HepG2 (cell line): ENCODE measurements around the gene JAG1. TPM values are rescaled to one million over a fixed set of nuclear protein-coding genes. Genes with fewer than 3 reads are reported as not detected.

Experiments used
- BHLHE40 ChIP-seq: IDR thresholded peaks from 2 replicates; pipeline ENCODE4 v1.6.1; 2011; ENCODE audit warnings: low read length, improper control_type of control experiment
- BRD4 ChIP-seq: sonication (generic); formaldehyde crosslinking; IDR thresholded peaks from 2 replicates; pipeline ENCODE4 v1.4.0; 2020; ENCODE audit warnings: missing genetic modification reagents
- CHCHD3 ChIP-seq: sonication (generic); formaldehyde crosslinking; IDR thresholded peaks from 2 replicates; pipeline ENCODE4 v1.8.0; 2022; ENCODE audit warnings: mild to moderate bottlenecking, missing genetic modification reagents, moderate library complexity
- HOXA9 ChIP-seq: sonication (generic); formaldehyde crosslinking; IDR thresholded peaks from 2 replicates; pipeline ENCODE4 v1.8.1; 2022; ENCODE audit warnings: missing genetic modification reagents, mild to moderate bottlenecking, moderate library complexity, borderline replicate concordance
- KDM6A ChIP-seq: IDR thresholded peaks from 2 replicates; pipeline ENCODE4 v1.6.1; 2016; ENCODE audit warnings: low read depth
- MXD4 ChIP-seq: IDR thresholded peaks from 2 replicates; pipeline ENCODE4 v1.6.1; 2016; ENCODE audit warnings: mild to moderate bottlenecking, missing biosample characterization, missing genetic modification reagents
- NFE2 ChIP-seq: sonication (generic); formaldehyde crosslinking; IDR thresholded peaks from 2 replicates; pipeline ENCODE4 v1.4.0; 2020; ENCODE audit warnings: missing genetic modification reagents
- NFYC ChIP-seq: IDR thresholded peaks from 2 replicates; pipeline ENCODE4 v1.6.1; 2016; ENCODE audit warnings: missing genetic modification reagents, missing compliant biosample characterization
- POLR2A ChIP-seq, 2 experiments: IDR thresholded peaks; 2 replicates each; pipeline ENCODE4 v1.6.1; 2011; ENCODE audit warnings: low read depth in 2 of 2, low read length in 2 of 2, mild to moderate bottlenecking in 1 of 2, moderate library complexity in 1 of 2; ENCODE audit not compliant: insufficient read depth in 1 of 2
- POLR2G ChIP-seq: fragments of 200-400 bp; formaldehyde crosslinking; IDR thresholded peaks from 2 replicates; pipeline ENCODE4 v1.6.1; 2018; ENCODE audit warnings: mild to moderate bottlenecking, low read depth, low read length, moderate library complexity
- SIN3B ChIP-seq: fragments of 150-350 bp; IDR thresholded peaks from 2 replicates; pipeline ENCODE4 v1.6.1; 2014; ENCODE audit warnings: low read length
- SMARCC2 ChIP-seq: fragments of 450-650 bp; IDR thresholded peaks from 2 replicates; pipeline ENCODE4 v1.6.1; 2017; ENCODE audit warnings: antibody characterized with exemption, mild to moderate bottlenecking
- SPEN ChIP-seq: sonication (generic); formaldehyde crosslinking; IDR thresholded peaks from 2 replicates; pipeline ENCODE4 v1.5.1; 2020; ENCODE audit warnings: low read depth, mild to moderate bottlenecking, missing genetic modification reagents
- TBL1XR1 ChIP-seq: fragments of 150-350 bp; IDR thresholded peaks from 2 replicates; pipeline ENCODE4 v1.6.1; 2014; ENCODE audit warnings: borderline replicate concordance, low read length; ENCODE audit not compliant: partially characterized antibody
- U2AF2 ChIP-seq: fragments of 200-400 bp; formaldehyde crosslinking; IDR thresholded peaks from 2 replicates; pipeline ENCODE4 v1.6.1; 2017; ENCODE audit warnings: low read depth, mild to moderate bottlenecking, low read length
- ZNF451 ChIP-seq: sonication (generic); formaldehyde crosslinking; IDR thresholded peaks from 2 replicates; pipeline ENCODE4 v1.5.0; 2020; ENCODE audit warnings: mild to moderate bottlenecking, missing genetic modification reagents
- ZNF510 ChIP-seq: sonication (generic); formaldehyde crosslinking; IDR thresholded peaks from 2 replicates; pipeline ENCODE4 v1.4.0; 2020; ENCODE audit warnings: low read depth, mild to moderate bottlenecking, missing genetic modification reagents
- ZNF563 ChIP-seq: sonication (generic); formaldehyde crosslinking; IDR thresholded peaks from 2 replicates; pipeline ENCODE4 v1.8.0; 2022; ENCODE audit warnings: mild to moderate bottlenecking, moderate library complexity, missing genetic modification reagents
- ZNF737 ChIP-seq: sonication (generic); formaldehyde crosslinking; IDR thresholded peaks from 2 replicates; pipeline ENCODE4 v1.5.0; 2020; ENCODE audit warnings: missing genetic modification reagents, mild to moderate bottlenecking, borderline replicate concordance
- ZNF75D ChIP-seq: sonication (generic); formaldehyde crosslinking; IDR thresholded peaks from 2 replicates; pipeline ENCODE4 v1.8.1; 2023; ENCODE audit warnings: missing genetic modification reagents, mild to moderate bottlenecking, borderline replicate concordance
- polyA plus RNA-seq, 8 experiments: library from polyadenylated mRNA; depleted of rRNA in 3 of 8; stranded (reverse) in 7 of 8; unstranded in 1 of 8; fragments of >200 nt; fragmentation: Illumina TruSeq in 4 of 8; extraction: Trizol in 4 of 8; gene quantifications; 2 replicates each; pipeline versions ENCODE4 v1.2.1 to v1.2.3, GENCODE V29; 2011 to 2016; ENCODE audit warnings: low read depth in 4 of 8, missing spikeins in 1 of 8, mixed read lengths in 1 of 8; ENCODE audit not compliant: insufficient read depth in 1 of 8
- total RNA-seq, 5 experiments: library from RNA; depleted of rRNA; stranded (reverse); fragments of >200 nt; fragmentation: Illumina TruSeq; extraction: Trizol; gene quantifications; 2 replicates each; pipeline ENCODE4 v1.2.3, GENCODE V29; 2016; ENCODE audit warnings: low read depth in 1 of 5
- TF ChIP-seq, protein P1 (sequence below), 2 experiments: sonication (generic) in 1 of 2; formaldehyde crosslinking in 1 of 2; IDR thresholded peaks; 2 replicates each; pipeline versions ENCODE4 v1.5.1 to v1.6.1; 2011 to 2020; ENCODE audit warnings: borderline replicate concordance in 1 of 2, low read depth in 1 of 2, low read length in 1 of 2, mild to moderate bottlenecking in 1 of 2, missing genetic modification reagents in 1 of 2, moderate library complexity in 1 of 2
- TF ChIP-seq, protein P2 (sequence below): sonication (generic); formaldehyde crosslinking; IDR thresholded peaks from 2 replicates; pipeline ENCODE4 v1.9.0; 2021; ENCODE audit warnings: missing genetic modification reagents, mild to moderate bottlenecking, borderline replicate concordance
- TF ChIP-seq, protein P3 (sequence below): sonication (generic); formaldehyde crosslinking; IDR thresholded peaks from 2 replicates; pipeline ENCODE4 v1.5.0; 2020; ENCODE audit warnings: mild to moderate bottlenecking, missing genetic modification reagents, borderline replicate concordance

JAG1 gene
- total and polyA plus RNA-seq, 2 of the 13 experiments (the other 11 are each of a cell fraction or from before 2014, with no cell fraction given): 47.1 to 56.3 TPM

DNA sequence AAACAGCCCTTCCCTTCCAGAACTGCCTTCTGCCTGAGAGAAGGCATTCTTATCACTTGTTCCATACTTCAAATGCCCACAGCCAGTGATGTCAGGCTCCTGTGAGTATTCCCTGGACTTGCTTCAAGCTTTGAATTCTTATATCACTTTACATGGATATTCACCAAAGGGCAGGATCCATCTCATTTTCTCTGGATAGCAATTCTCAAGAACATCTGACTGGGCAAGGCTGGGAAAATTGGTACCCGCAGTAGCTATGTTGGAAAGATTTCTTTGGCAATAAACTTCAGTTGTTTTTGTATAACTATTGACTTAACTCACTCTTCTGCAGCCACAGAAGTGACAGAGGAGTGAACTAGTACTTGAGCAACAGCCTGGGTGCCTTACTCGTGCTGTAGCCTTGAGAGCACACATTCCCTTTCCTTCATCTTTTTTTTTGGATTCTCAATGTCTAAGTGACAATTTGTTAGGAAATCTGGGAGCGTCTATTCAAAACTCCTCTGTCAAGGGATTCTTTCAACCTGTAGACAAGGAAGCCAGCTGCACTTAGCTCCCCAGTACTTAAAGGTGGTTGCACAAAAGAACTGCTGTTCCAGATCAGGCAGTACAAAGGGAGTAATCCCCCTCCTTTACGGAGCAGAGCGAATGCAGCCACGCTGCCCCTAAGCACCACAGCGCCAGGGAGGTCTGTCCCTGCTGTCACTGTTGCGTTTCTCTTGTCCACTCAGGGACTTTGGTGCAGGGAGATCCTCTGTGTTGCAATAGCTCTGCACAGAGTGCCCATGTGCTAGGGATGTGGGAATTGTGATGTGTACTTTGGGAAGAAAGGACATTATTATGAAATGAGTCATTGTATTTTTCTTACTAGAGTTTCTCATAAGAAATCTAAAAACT, 69.6 kb downstream of the JAG1 start (continued):
- TF ChIP-seq, protein P1, sequence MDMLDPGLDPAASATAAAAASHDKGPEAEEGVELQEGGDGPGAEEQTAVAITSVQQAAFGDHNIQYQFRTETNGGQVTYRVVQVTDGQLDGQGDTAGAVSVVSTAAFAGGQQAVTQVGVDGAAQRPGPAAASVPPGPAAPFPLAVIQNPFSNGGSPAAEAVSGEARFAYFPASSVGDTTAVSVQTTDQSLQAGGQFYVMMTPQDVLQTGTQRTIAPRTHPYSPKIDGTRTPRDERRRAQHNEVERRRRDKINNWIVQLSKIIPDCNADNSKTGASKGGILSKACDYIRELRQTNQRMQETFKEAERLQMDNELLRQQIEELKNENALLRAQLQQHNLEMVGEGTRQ (IDR thresholded peaks at IDR 0.05; ENCODE audit: low read depth, low read length): peak; percentile 24; the same call in 1 of the 2 replicates
- TF ChIP-seq, protein P1 (CRISPR knock-in tag; IDR thresholded peaks at IDR 0.05; ENCODE audit: borderline replicate concordance): no peak
- TF ChIP-seq HOXA9 (CRISPR knock-in tag): no peak
- TF ChIP-seq SIN3B: peak; percentile 45; the same call in 1 of the 2 replicates
- no peak for TF ChIP-seq ZNF737 (CRISPR knock-in tag)
- TF ChIP-seq TBL1XR1: peak; percentile 79
- peak; percentile 76 for TF ChIP-seq BHLHE40
- TF ChIP-seq ZNF75D (CRISPR knock-in tag): no peak
- TF ChIP-seq POLR2G: peak; percentile 67
- TF ChIP-seq CHCHD3: no peak
- TF ChIP-seq, protein P2, sequence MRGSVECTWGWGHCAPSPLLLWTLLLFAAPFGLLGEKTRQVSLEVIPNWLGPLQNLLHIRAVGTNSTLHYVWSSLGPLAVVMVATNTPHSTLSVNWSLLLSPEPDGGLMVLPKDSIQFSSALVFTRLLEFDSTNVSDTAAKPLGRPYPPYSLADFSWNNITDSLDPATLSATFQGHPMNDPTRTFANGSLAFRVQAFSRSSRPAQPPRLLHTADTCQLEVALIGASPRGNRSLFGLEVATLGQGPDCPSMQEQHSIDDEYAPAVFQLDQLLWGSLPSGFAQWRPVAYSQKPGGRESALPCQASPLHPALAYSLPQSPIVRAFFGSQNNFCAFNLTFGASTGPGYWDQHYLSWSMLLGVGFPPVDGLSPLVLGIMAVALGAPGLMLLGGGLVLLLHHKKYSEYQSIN: no peak
- TF ChIP-seq POLR2A (IDR thresholded peaks at IDR 0.05; ENCODE audit: insufficient read depth in 1 of 2, low read depth in 2 of 2, low read length in 2 of 2): peak; percentile 62 to 83
- peak; percentile 61 for TF ChIP-seq NFYC (CRISPR knock-in tag)
- 0 out of 2 replicates have a peak, but pooled peaks have one; percentile 24 for TF ChIP-seq ZNF510 (CRISPR knock-in tag)
- TF ChIP-seq SPEN (CRISPR knock-in tag): peak; percentile 94
- TF ChIP-seq U2AF2: no peak
- TF ChIP-seq, protein P3, sequence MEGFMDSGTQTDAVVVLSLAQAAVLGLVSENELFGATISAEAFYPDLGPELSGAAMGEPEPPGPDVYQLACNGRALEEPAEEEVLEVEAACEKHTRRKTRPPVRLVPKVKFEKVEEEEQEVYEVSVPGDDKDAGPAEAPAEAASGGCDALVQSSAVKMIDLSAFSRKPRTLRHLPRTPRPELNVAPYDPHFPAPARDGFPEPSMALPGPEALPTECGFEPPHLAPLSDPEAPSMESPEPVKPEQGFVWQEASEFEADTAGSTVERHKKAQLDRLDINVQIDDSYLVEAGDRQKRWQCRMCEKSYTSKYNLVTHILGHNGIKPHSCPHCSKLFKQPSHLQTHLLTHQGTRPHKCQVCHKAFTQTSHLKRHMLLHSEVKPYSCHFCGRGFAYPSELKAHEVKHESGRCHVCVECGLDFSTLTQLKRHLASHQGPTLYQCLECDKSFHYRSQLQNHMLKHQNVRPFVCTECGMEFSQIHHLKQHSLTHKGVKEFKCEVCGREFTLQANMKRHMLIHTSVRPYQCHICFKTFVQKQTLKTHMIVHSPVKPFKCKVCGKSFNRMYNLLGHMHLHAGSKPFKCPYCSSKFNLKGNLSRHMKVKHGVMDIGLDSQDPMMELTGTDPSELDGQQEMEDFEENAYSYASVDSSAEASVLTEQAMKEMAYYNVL (CRISPR knock-in tag): peak; percentile 97
- TF ChIP-seq NFE2: no peak
- TF ChIP-seq ZNF563 (CRISPR knock-in tag): no peak; the same call in 1 of the 2 replicates
- TF ChIP-seq SMARCC2: 0 out of 2 replicates have a peak, but pooled peaks have one; percentile 48
- TF ChIP-seq ZNF451 (CRISPR knock-in tag): peak; percentile 69
- TF ChIP-seq MXD4 (CRISPR knock-in tag): peak; percentile 97
- 0 out of 2 replicates have a peak, but pooled peaks have one; percentile 24 for TF ChIP-seq BRD4 (CRISPR knock-in tag)
- peak; percentile 84 for TF ChIP-seq KDM6A (CRISPR knock-in tag)
